ENCODE measurements around the gene ZNF629. TPM values are rescaled to one million over a fixed set of nuclear protein-coding genes. Genes with fewer than 3 reads are reported as not detected.

The ZNF629 gene
- total RNA-seq, 6 experiments from 2014 or later = 3.7 to 4.8 (median 4.3) TPM

- no peaks in the 10 kb centered on the region for H3K27me3 ChIP-seq
- no peak for DNase-seq
- no peak overlapping the region for H3K27ac ChIP-seq
- no peak for ATAC-seq
- no peaks in the 10 kb centered on the region for H3K9me3 ChIP-seq
- no peak overlapping the region for H3K4me3 ChIP-seq
- intact Hi-C loops (cut with DNase I) = no loop called here
- H3K4me1 ChIP-seq = peaks cover 0 to 24% (median 9%) of the 10 kb centered on the region in 4 donors
- peaks cover 4 to 58% (median 28%) of the 10 kb centered on the region in 4 donors for H3K36me3 ChIP-seq
- 100% methylated on average over 1 of the region's 11 CpGs for WGBS (ENCODE audit: insufficient coverage, low coverage, low lambda C conversion rate, missing lambda C conversion rate)
- no peak for TF ChIP-seq POLR2A (IDR thresholded peaks at IDR 0.05)
- no peak for TF ChIP-seq CTCF (IDR thresholded peaks at IDR 0.05)
These were observed 22.9 kb downstream of the ZNF629 start for GRCh38 chr16:30764086-30764485.

- intact Hi-C loops (cut with DNase I) = no loop called here
- Histone ChIP-seq H3K9me3 (no peaks in the 10 kb centered on the region), H3K27me3 (no peaks in the 10 kb centered on the region), H3K4me1 (peaks cover 0 to 24% (median 9%) of the 10 kb centered on the region in 4 donors), H3K27ac (peak overlapping the region; percentile 55 to 88 (median 86)), H3K4me3 (peak overlapping the region; percentile 68 to 81 (median 78)), H3K36me3 (peaks cover 0 to 49% (median 21%) of the 10 kb centered on the region in 4 donors)
- WGBS (ENCODE audit: insufficient coverage, low coverage, low lambda C conversion rate, missing lambda C conversion rate) = 73% methylated on average over 10 of the region's 15 CpGs
- TF ChIP-seq POLR2A (IDR thresholded peaks at IDR 0.05) = no peak
- no peak for TF ChIP-seq CTCF (IDR thresholded peaks at IDR 0.05)
- ATAC-seq = no peak
- no peak for DNase-seq
These were observed 23.8 kb downstream of the ZNF629 start for GRCh38 chr16:30762991-30763725.

GRCh38 chr16:30761928-30762902 is 24.8 kb downstream of the ZNF629 start, which contains the start of the genes CFAP119 and RNF40:
Gene CFAP119, minus strand, starts transcription at chr16:30762062. Its CDS starts 314 bp downstream, at chr16:30761748.
Gene RNF40, plus strand, starts transcription at chr16:30762322. Its CDS starts 224 bp downstream, at chr16:30762546.
- TF ChIP-seq POLR2A (IDR thresholded peaks at IDR 0.05) (peak; percentile 67), CTCF (IDR thresholded peaks at IDR 0.05) (no peak)

GRCh38 chr16:30761427-30761927 is 25.5 kb downstream of the ZNF629 start:
- Histone ChIP-seq H3K27me3 (no peaks in the 10 kb centered on the region), H3K36me3 (peaks cover 0 to 35% (median 13%) of the 10 kb centered on the region in 4 donors), H3K27ac (no peak overlapping the region), H3K4me3 (peak overlapping the region; percentile 68 to 81 (median 78)), H3K9me3 (no peaks in the 10 kb centered on the region), H3K4me1 (peaks cover 0 to 24% (median 9%) of the 10 kb centered on the region in 4 donors)
- intact Hi-C loops (cut with DNase I) = no loop called here
- TF ChIP-seq CTCF (IDR thresholded peaks at IDR 0.05) (no peak), POLR2A (IDR thresholded peaks at IDR 0.05) (no peak)
- ATAC-seq (peak; percentile 11 to 51 (median 13)), DNase-seq (no peak)
- WGBS (ENCODE audit: insufficient coverage, low coverage, low lambda C conversion rate, missing lambda C conversion rate) = 1% methylated on average over 17 of the region's 64 CpGs

More at GRCh38 chr16:30761928-30762902, 24.8 kb downstream of the ZNF629 start, which contains the start of the genes CFAP119 and RNF40:
- Histone ChIP-seq H3K36me3 (peaks cover 0 to 42% (median 15%) of the 10 kb centered on the region in 4 donors), H3K27ac (peak within 1 kb of the TSS; percentile 55 to 88 (median 86)), H3K27me3 (no peaks in the 10 kb centered on the region), H3K4me3 (peak within 1 kb of the TSS; percentile 68 to 81 (median 78)), H3K9me3 (no peaks in the 10 kb centered on the region), H3K4me1 (peaks cover 0 to 24% (median 9%) of the 10 kb centered on the region in 4 donors)
- WGBS (ENCODE audit: insufficient coverage, low coverage, low lambda C conversion rate, missing lambda C conversion rate) = 0% methylated on average over 28 of the region's 60 CpGs
- DNase-seq = peak; percentile 95 to 97 (median 96)
- intact Hi-C loops (cut with DNase I) = no loop called here
- peak; percentile 96 to 98 (median 97) for ATAC-seq

Data from right lobe of liver (tissue), 6 donors.